ENCODE measurements around the gene PTGFRN.

Gene PTGFRN

DNA sequence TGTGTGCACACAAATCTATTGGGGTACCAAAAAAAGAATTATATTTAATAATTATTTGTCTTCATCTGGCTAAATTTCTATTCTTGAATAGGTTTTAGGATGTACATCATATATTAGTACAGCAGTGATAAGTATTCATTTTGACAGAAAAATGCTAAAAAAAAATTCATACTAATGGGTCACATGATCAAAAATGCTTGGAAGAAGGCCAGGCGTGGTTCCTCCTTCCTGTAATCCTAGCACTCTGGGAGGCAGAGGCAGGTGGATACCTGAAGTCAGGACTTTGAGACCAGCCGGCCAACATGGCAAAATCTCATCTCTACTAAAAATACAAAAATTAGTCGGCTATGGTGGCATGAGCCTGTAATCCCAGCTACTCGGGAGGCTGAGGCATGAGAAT, 26.9 kb upstream of the PTGFRN start:
- Mint-ChIP-seq H3K36me3 (ENCODE audit: low read depth) (no peaks in the 10 kb centered on the region), H3K4me1 (peaks cover 46% of the 10 kb centered on the region), H3K9me3 (no peaks in the 10 kb centered on the region), H3K4me3 (no peak overlapping the region), H3K27ac (no peak overlapping the region), H3K27me3 (ENCODE audit: low read depth) (peaks cover 6% of the 10 kb centered on the region)
- TF ChIP-seq, protein P1, sequence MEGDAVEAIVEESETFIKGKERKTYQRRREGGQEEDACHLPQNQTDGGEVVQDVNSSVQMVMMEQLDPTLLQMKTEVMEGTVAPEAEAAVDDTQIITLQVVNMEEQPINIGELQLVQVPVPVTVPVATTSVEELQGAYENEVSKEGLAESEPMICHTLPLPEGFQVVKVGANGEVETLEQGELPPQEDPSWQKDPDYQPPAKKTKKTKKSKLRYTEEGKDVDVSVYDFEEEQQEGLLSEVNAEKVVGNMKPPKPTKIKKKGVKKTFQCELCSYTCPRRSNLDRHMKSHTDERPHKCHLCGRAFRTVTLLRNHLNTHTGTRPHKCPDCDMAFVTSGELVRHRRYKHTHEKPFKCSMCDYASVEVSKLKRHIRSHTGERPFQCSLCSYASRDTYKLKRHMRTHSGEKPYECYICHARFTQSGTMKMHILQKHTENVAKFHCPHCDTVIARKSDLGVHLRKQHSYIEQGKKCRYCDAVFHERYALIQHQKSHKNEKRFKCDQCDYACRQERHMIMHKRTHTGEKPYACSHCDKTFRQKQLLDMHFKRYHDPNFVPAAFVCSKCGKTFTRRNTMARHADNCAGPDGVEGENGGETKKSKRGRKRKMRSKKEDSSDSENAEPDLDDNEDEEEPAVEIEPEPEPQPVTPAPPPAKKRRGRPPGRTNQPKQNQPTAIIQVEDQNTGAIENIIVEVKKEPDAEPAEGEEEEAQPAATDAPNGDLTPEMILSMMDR (IDR thresholded peaks at IDR 0.05; ENCODE audit: unreplicated experiment in 3 of 3): no peak

DNA sequence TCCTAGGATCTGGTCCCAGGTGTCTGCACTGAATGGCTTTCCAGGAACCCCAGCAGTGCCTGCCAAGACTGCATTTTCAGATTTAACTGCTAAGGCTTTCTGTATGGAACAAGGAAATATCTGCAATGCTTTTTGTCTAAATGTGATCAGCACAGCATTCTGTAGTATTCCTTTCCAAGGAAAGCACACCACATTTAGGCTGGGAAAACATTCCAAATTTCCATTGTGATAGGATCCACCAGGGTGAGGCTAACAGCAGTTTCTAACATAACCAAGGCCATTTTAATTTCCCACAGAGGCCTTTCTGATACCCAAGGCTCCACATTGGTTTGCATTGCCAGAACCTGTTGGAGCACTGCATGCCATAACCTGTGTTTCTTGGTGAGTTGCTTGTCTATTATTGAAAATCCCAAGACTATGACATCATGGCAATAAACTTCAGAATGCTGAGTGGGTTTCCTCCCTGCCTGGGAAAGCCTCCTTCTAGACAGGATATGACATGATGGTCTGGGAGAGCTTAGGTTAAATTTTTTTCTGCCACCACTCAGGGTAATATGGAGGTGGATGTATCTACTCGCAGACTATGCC, 23.3 kb upstream of the PTGFRN start:
- Mint-ChIP-seq H3K4me3 (no peak overlapping the region), H3K27ac (peak overlapping the region in 2 of 3 experiments; percentile 6 to 39), H3K27me3 (ENCODE audit: low read depth) (peaks cover 6% of the 10 kb centered on the region)

GRCh38 chr1:116887212-116887611, 22.5 kb upstream of the PTGFRN start:
- no peaks in the 10 kb centered on the region for H3K36me3 Mint-ChIP-seq (ENCODE audit: low read depth)
- peaks cover 47% of the 10 kb centered on the region for H3K4me1 Mint-ChIP-seq
- H3K27ac Mint-ChIP-seq: peak overlapping the region in 2 of 3 experiments; percentile 6 to 34
- no peak overlapping the region for H3K4me3 Mint-ChIP-seq
- H3K9me3 Mint-ChIP-seq: no peaks in the 10 kb centered on the region
- TF ChIP-seq, protein P1 (IDR thresholded peaks at IDR 0.05; ENCODE audit: unreplicated experiment in 3 of 3): no peak
- peaks cover 6% of the 10 kb centered on the region for H3K27me3 Mint-ChIP-seq (ENCODE audit: low read depth)

More for the DNA sequence above, 23.3 kb upstream of the PTGFRN start:
- Mint-ChIP-seq H3K4me1 (peaks cover 46% of the 10 kb centered on the region), H3K9me3 (no peaks in the 10 kb centered on the region), H3K36me3 (ENCODE audit: low read depth) (no peaks in the 10 kb centered on the region)
- TF ChIP-seq, protein P1 (IDR thresholded peaks at IDR 0.05; ENCODE audit: unreplicated experiment in 3 of 3): no peak

DNA sequence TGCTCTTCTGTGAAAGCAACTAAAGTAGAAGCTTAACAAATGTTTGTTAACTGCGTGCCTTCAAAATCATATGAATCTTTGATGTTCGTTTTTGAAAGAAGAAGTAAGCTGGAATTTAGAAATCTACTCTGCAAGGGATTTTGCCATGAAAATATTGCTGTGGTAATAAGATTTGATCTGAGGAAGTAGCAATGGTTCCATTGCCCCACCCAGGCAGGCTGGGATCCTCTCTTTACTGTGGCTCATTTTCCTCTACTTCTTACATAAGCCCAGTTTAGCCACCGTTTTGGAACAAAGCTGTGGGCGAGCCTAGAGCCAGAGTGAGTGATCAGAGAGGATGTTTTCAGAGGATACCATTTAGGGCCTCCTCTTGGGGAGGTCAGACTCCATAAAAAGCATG, 20.3 kb upstream of the PTGFRN start:
- peaks cover 5% of the 10 kb centered on the region for H3K9me3 Mint-ChIP-seq
- no peaks in the 10 kb centered on the region for H3K27me3 Mint-ChIP-seq (ENCODE audit: low read depth)
- H3K27ac Mint-ChIP-seq: no peak overlapping the region
- no peaks in the 10 kb centered on the region for H3K36me3 Mint-ChIP-seq (ENCODE audit: low read depth)
- H3K4me1 Mint-ChIP-seq: peaks cover 41% of the 10 kb centered on the region
- TF ChIP-seq, protein P1 (IDR thresholded peaks at IDR 0.05; ENCODE audit: unreplicated experiment in 3 of 3): no peak
- H3K4me3 Mint-ChIP-seq: no peak overlapping the region

GRCh38 chr1:116891396-116892079, 18.2 kb upstream of the PTGFRN start:
- peak overlapping the region; percentile 6 to 54 (median 15) for H3K27ac Mint-ChIP-seq

More at GRCh38 chr1:116891396-116892079, 18.2 kb upstream of the PTGFRN start:
- Mint-ChIP-seq H3K4me3 (no peak overlapping the region), H3K27me3 (ENCODE audit: low read depth) (peaks cover 4% of the 10 kb centered on the region), H3K4me1 (peaks cover 27% of the 10 kb centered on the region), H3K9me3 (peaks cover 12% of the 10 kb centered on the region), H3K36me3 (ENCODE audit: low read depth) (peaks cover 8% of the 10 kb centered on the region)
- TF ChIP-seq, protein P1 (IDR thresholded peaks at IDR 0.05; ENCODE audit: unreplicated experiment in 3 of 3): no peak
